Breast epithelium (tissue), 3 donors: ENCODE measurements around the gene EIF2S3B.

Experiments
- CTCF ChIP-seq, 3 donors: fragments of 450-650 bp; IDR thresholded peaks; one replicate each; pipeline ENCODE4 v1.5.1; 2016 to 2017; ENCODE audit warnings: antibody characterized with exemption in 3 of 3, mild to moderate bottlenecking in 3 of 3, moderate library complexity in 3 of 3
- POLR2A ChIP-seq: fragments of 450-650 bp; IDR thresholded peaks from one replicate; pipeline ENCODE4 v1.6.1; 2016; ENCODE audit warnings: antibody characterized with exemption, mild to moderate bottlenecking, moderate library complexity

GRCh38 chr12:10457760-10458159 is 47.9 kb upstream of the EIF2S3B start:
- no peak for TF ChIP-seq POLR2A
- no peak for TF ChIP-seq CTCF (IDR thresholded peaks at IDR 0.05)
